Measurements from ENCODE around the gene FARP2.

Gene FARP2

GRCh38 chr2:241315879-241316631 is 40.0 kb upstream of the FARP2 start, which contains the start of gene SEPTIN2 (continued):
- TF ChIP-seq KLF17 (tag by site-specific recombination; IDR thresholded peaks at IDR 0.05) = no peak
- peak; percentile 25; the same call in 1 of the 2 replicates for TF ChIP-seq ZNF501 (tag by site-specific recombination; IDR thresholded peaks at IDR 0.05)
- no peak; the same call in 1 of the 2 replicates for TF ChIP-seq ZNF16 (tag by site-specific recombination; IDR thresholded peaks at IDR 0.05; ENCODE audit: low read depth)
- no peak for TF ChIP-seq ZNF221 (tag by site-specific recombination; IDR thresholded peaks at IDR 0.05; ENCODE audit: borderline replicate concordance)
- peak; percentile 77; the same call in 1 of the 2 replicates for TF ChIP-seq KLF8 (tag by site-specific recombination; IDR thresholded peaks at IDR 0.05)
- peak; percentile 32; the same call in 1 of the 2 replicates for TF ChIP-seq ZNF24 (tag by site-specific recombination; IDR thresholded peaks at IDR 0.05)
- no peak for TF ChIP-seq ZNF354C (tag by site-specific recombination; IDR thresholded peaks at IDR 0.05; ENCODE audit: borderline replicate concordance, low read depth)
- peak; percentile 84; the same call in 1 of the 2 replicates for TF ChIP-seq ZNF324 (tag by site-specific recombination; IDR thresholded peaks at IDR 0.05)
- no peak for TF ChIP-seq SETDB1 (IDR thresholded peaks at IDR 0.05; ENCODE audit: insufficient read length, low read length)
- no peak for TF ChIP-seq ZNF174 (tag by site-specific recombination; IDR thresholded peaks at IDR 0.05)
- TF ChIP-seq PRDM2 (tag by site-specific recombination; IDR thresholded peaks at IDR 0.05; ENCODE audit: borderline replicate concordance) = no peak
- no peak for TF ChIP-seq ZNF530 (tag by site-specific recombination; IDR thresholded peaks at IDR 0.05; ENCODE audit: low read depth)
- TF ChIP-seq ZNF513 (tag by site-specific recombination; IDR thresholded peaks at IDR 0.05) = no peak
- no peak for TF ChIP-seq ZNF10 (tag by site-specific recombination; IDR thresholded peaks at IDR 0.05)
- no peak for TF ChIP-seq ZNF274 (IDR thresholded peaks at IDR 0.05; ENCODE audit: low read length)
- no peak for TF ChIP-seq ZNF274 (tag by site-specific recombination; IDR thresholded peaks at IDR 0.05; ENCODE audit: borderline replicate concordance)
- TF ChIP-seq ZNF132 (tag by site-specific recombination; IDR thresholded peaks at IDR 0.05; ENCODE audit: borderline replicate concordance) = no peak
- TF ChIP-seq ZNF18 (tag by site-specific recombination; IDR thresholded peaks at IDR 0.05) = no peak
- 0 out of 2 replicates have a peak, but pooled peaks have one; percentile 47 for TF ChIP-seq ZSCAN5A (tag by site-specific recombination; IDR thresholded peaks at IDR 0.05)
- 0 out of 2 replicates have a peak, but pooled peaks have one; percentile 23 for TF ChIP-seq GFI1B (tag by site-specific recombination; IDR thresholded peaks at IDR 0.05)
- TF ChIP-seq REPIN1 (tag by site-specific recombination; IDR thresholded peaks at IDR 0.05; ENCODE audit: low read depth) = peak; percentile 83
- TF ChIP-seq ZBTB8A (tag by site-specific recombination; IDR thresholded peaks at IDR 0.05) = peak; percentile 95
- no peak for TF ChIP-seq GLIS2 (tag by site-specific recombination; IDR thresholded peaks at IDR 0.05)
- TF ChIP-seq ZNF26 (tag by site-specific recombination; IDR thresholded peaks at IDR 0.05) = no peak
- TF ChIP-seq MYNN (tag by site-specific recombination; IDR thresholded peaks at IDR 0.05; ENCODE audit: borderline replicate concordance) = no peak
- TF ChIP-seq ZNF239 (tag by site-specific recombination; IDR thresholded peaks at IDR 0.05) = no peak
- TF ChIP-seq ZXDB (tag by site-specific recombination; IDR thresholded peaks at IDR 0.05) = peak; percentile 78

Measured in HEK293 (cell line).